DOHH2 (cell line): Measurements from ENCODE around the gene LCP2.

Source experiments
- EZH2phosphoT487 ChIP-seq: fragments of 200-600 bp; sonication (generic); IDR thresholded peaks from 2 replicates; pipeline ENCODE4 v1.6.1; 2017; ENCODE audit warnings: borderline replicate concordance, mild to moderate bottlenecking, antibody characterized with exemption, low read length, moderate library complexity, mixed read lengths
- TF ChIP-seq, protein P1 (sequence below): fragments of 200-600 bp; sonication (generic); IDR thresholded peaks from one replicate; pipeline ENCODE4 v1.5.1; 2014; ENCODE audit warnings: antibody characterized with exemption, mild to moderate bottlenecking, low read depth, low read length; ENCODE audit not compliant: poor library complexity, severe bottlenecking

DNA sequence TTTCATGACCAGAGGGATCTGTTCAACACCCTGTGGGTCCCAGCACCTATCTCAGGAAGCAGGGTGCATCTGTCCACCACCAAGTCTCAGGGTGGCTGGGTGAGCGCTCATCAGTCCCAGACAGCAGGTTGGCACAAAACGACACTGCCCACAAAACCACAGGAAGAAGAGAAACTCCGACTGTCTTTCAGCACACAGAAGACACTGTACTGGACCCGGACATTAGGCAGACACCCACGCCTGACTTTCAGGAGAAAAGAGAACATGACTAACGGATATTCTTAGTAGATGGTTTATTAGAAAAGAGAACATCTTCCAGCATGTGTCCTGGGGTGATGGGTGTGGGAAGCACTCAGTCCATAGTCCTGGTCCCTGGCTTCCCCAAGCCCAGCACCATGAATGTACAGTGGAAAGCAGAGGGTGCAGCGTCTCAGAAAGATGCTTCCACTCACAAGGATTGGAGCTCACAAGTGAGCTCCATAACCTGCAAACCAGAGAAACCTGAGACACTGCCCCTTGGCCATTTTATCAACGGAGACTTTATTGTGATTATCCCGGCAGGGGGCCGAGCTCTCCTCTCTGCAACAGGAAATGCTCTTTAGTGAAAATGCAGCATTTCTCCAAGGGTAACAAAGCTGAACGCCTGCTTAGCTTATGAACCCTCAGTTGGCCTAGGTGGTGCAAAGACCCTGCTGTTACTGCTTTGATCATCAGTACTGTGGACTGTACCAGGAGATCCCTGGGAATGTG lies 35.8 kb upstream of the LCP2 start:
- no peak for TF ChIP-seq EZH2phosphoT487
- TF ChIP-seq, protein P1, sequence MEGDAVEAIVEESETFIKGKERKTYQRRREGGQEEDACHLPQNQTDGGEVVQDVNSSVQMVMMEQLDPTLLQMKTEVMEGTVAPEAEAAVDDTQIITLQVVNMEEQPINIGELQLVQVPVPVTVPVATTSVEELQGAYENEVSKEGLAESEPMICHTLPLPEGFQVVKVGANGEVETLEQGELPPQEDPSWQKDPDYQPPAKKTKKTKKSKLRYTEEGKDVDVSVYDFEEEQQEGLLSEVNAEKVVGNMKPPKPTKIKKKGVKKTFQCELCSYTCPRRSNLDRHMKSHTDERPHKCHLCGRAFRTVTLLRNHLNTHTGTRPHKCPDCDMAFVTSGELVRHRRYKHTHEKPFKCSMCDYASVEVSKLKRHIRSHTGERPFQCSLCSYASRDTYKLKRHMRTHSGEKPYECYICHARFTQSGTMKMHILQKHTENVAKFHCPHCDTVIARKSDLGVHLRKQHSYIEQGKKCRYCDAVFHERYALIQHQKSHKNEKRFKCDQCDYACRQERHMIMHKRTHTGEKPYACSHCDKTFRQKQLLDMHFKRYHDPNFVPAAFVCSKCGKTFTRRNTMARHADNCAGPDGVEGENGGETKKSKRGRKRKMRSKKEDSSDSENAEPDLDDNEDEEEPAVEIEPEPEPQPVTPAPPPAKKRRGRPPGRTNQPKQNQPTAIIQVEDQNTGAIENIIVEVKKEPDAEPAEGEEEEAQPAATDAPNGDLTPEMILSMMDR, result no peak
